ENCODE data around the gene SLC49A3.

SLC49A3 gene

GRCh38 chr4:664713-665231 is 24.2 kb downstream of the SLC49A3 start:
- DNase-seq: no peak

GRCh38 chr4:663438-664428 is 25.2 kb downstream of the SLC49A3 start:
- DNase-seq: no peak

GRCh38 chr4:663046-663437 is 25.9 kb downstream of the SLC49A3 start:
- DNase-seq: no peak

- DNase-seq: no peak
These were observed 26.8 kb downstream of the SLC49A3 start for GRCh38 chr4:661881-662761.

- no peak for DNase-seq
These were observed 27.7 kb downstream of the SLC49A3 start for GRCh38 chr4:661231-661630.

GRCh38 chr4:660401-660800 is 28.6 kb downstream of the SLC49A3 start:
- DNase-seq: no peak

GRCh38 chr4:659851-660250 is 29.1 kb downstream of the SLC49A3 start:
- no peak for DNase-seq

- DNase-seq: no peak
These were observed 30.0 kb downstream of the SLC49A3 start for GRCh38 chr4:658681-659667.

- DNase-seq: no peak
These were observed 30.9 kb downstream of the SLC49A3 start for GRCh38 chr4:657834-658667.

- DNase-seq: no peak
These were observed 31.6 kb downstream of the SLC49A3 start for GRCh38 chr4:657338-657833.

- no peak for DNase-seq
These were observed 32.3 kb downstream of the SLC49A3 start for GRCh38 chr4:656436-657337.

- DNase-seq: no peak
These were observed 33.3 kb downstream of the SLC49A3 start for GRCh38 chr4:655464-656151.

GRCh38 chr4:654871-655463 is 34.0 kb downstream of the SLC49A3 start:
- no peak for DNase-seq

GRCh38 chr4:654503-654845 is 34.5 kb downstream of the SLC49A3 start:
- DNase-seq: no peak

- DNase-seq: no peak
These were observed 35.0 kb downstream of the SLC49A3 start for GRCh38 chr4:653831-654502.

GRCh38 chr4:653080-653821 is 35.7 kb downstream of the SLC49A3 start:
- DNase-seq: no peak

- DNase-seq: no peak
These were observed 36.9 kb downstream of the SLC49A3 start for GRCh38 chr4:651884-652642.
